Ascending aorta (tissue), 2 donors: Measurements from ENCODE around the gene HSBP1. TPM values are rescaled to one million over a fixed set of nuclear protein-coding genes. Genes with fewer than 3 reads are reported as not detected.

Source experiments
- DNase-seq, 2 donors: peaks; one replicate each; pipeline ENCODE4 v3.0.0-alpha.2; 2019; ENCODE audit warnings: low spot score in 2 of 2
- H3K27ac ChIP-seq, 2 donors: fragments of 200-600 bp; sonication (generic); one replicate each; pipeline ENCODE4 v1.5.1; 2016 to 2017; ENCODE audit warnings: mild to moderate bottlenecking in 1 of 2
- H3K27me3 ChIP-seq: fragments of 200-600 bp; sonication (generic); one replicate; pipeline ENCODE4 v1.5.1; 2017
- H3K36me3 ChIP-seq, 2 donors: fragments of 200-600 bp; sonication (generic); one replicate each; pipeline ENCODE4 v1.5.1; 2016
- H3K4me1 ChIP-seq, 2 donors: fragments of 200-600 bp; sonication (generic); one replicate each; pipeline ENCODE4 v1.5.1; 2016 to 2017; ENCODE audit warnings: mild to moderate bottlenecking in 1 of 2
- H3K4me3 ChIP-seq, 2 donors: fragments of 200-600 bp; sonication (generic); one replicate each; pipeline ENCODE4 v1.5.1; 2016 to 2017; ENCODE audit warnings: mild to moderate bottlenecking in 1 of 2
- H3K9me3 ChIP-seq, 2 donors: fragments of 200-600 bp; sonication (generic); one replicate each; pipeline ENCODE4 v1.5.1; 2016
- intact Hi-C: fragments of 100-400 bp; cut with DNase I; formaldehyde crosslinking; loops from one replicate; pipeline ENCODE4 v1.15.1; 2023
- total RNA-seq: library from RNA; depleted of rRNA; stranded (reverse); fragments of >200 nt; gene quantifications from one replicate; pipeline ENCODE4 v1.1.0, GENCODE V29; 2016
- TF ChIP-seq, protein P1 (sequence below), 3 experiments: fragments of 200-600 bp in 2 of 3; fragments of 450-650 bp in 1 of 3; sonication (generic) in 2 of 3; IDR thresholded peaks; one replicate each; pipeline ENCODE4 v1.5.1; 2016 to 2019; ENCODE audit warnings: antibody characterized with exemption in 3 of 3, mild to moderate bottlenecking in 1 of 3, moderate library complexity in 1 of 3

The HSBP1 gene
- total RNA-seq, 1 donor from 2014 or later = 13.5 TPM

DNA sequence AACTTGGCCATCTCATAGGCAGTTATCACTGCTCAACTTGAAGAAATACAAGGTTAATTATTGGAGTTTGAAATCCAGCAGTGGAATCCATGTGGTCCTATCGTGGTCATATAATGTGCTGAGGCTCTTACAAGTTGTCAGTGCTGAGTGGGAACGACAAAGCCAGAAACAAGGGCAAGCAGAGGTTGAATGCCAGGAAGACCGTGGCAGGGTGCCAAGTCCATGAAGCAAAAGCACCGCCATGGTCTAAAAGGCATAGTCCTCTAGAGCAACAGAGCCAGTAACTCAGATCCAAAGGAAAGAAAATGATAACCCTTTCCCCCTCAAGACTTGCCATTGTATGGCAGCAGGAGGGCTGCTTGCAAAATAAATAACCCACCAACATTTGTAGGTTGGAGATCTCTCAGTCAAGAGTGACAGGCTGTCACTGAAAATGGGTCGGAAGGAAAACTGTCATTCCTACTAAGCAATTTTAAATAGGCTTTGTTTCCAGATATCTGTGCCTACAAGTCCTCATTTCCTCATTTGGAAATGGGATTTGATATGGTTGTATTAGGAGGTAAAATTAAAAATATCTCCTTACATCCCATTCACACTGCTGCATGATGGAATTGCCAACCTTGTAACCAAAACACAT, 36.4 kb upstream of the HSBP1 start:
- Histone ChIP-seq H3K27me3 (no peaks in the 10 kb centered on the region), H3K36me3 (no peaks in the 10 kb centered on the region), H3K4me3 (no peak overlapping the region), H3K27ac (peak overlapping the region in 1 of 2 donors; percentile 7), H3K9me3 (no peaks in the 10 kb centered on the region), H3K4me1 (peaks cover 0 to 3% of the 10 kb centered on the region in 2 donors)
- TF ChIP-seq, protein P1, sequence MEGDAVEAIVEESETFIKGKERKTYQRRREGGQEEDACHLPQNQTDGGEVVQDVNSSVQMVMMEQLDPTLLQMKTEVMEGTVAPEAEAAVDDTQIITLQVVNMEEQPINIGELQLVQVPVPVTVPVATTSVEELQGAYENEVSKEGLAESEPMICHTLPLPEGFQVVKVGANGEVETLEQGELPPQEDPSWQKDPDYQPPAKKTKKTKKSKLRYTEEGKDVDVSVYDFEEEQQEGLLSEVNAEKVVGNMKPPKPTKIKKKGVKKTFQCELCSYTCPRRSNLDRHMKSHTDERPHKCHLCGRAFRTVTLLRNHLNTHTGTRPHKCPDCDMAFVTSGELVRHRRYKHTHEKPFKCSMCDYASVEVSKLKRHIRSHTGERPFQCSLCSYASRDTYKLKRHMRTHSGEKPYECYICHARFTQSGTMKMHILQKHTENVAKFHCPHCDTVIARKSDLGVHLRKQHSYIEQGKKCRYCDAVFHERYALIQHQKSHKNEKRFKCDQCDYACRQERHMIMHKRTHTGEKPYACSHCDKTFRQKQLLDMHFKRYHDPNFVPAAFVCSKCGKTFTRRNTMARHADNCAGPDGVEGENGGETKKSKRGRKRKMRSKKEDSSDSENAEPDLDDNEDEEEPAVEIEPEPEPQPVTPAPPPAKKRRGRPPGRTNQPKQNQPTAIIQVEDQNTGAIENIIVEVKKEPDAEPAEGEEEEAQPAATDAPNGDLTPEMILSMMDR (IDR thresholded peaks at IDR 0.05) = no peak
- DNase-seq = peak in 1 of 2 donors; percentile 69
- intact Hi-C loops = no loop called here

DNA sequence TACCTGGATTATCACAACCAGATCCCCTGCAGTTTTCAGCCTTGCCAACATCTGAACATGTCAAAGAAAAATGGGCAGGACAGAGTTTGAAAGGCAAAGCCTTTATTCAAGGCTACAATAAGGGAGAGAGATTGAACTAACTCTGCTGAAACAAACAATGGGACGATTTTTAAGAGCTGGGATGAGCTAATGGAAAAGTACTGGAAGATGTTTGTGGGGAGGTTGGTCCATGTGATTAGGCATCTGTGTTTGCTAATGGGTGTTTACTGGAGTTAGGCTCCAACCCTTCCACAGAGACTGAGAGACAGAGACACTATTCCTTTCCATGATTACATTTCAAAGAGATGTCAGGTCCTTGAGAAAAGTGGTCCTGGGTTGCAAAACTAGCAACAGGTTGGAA, 35.0 kb upstream of the HSBP1 start:
- intact Hi-C loops = no loop called here
- no peak overlapping the region for H3K27ac ChIP-seq
- peaks cover 0 to 3% of the 10 kb centered on the region in 2 donors for H3K4me1 ChIP-seq
- TF ChIP-seq, protein P1 (IDR thresholded peaks at IDR 0.05) = no peak
- H3K4me3 ChIP-seq = no peak overlapping the region
- no peak for DNase-seq
- H3K27me3 ChIP-seq = no peaks in the 10 kb centered on the region
- no peaks in the 10 kb centered on the region for H3K36me3 ChIP-seq
- no peaks in the 10 kb centered on the region for H3K9me3 ChIP-seq

DNA sequence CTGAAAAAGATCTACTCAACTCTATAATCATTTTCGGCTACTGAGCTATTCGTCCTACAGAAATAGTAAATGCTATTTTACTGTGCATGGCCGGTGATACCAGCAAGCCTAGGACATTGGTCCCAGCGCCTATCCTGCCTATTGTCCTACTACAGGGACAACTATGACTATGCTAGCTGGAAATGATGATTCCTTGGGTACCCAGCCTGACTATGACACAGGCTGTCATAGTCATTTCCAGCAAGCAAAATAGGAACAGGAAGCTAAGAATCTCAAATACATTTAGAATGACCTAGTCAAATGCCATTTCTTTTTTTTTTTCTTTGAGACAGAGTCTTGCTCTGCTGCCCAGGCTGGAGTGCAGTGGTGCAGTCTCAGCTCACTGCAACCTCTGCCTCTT, 33.7 kb upstream of the HSBP1 start:
- H3K27me3 ChIP-seq = no peaks in the 10 kb centered on the region
- no peak overlapping the region for H3K27ac ChIP-seq
- no peaks in the 10 kb centered on the region for H3K9me3 ChIP-seq
- peaks cover 0 to 6% of the 10 kb centered on the region in 2 donors for H3K4me1 ChIP-seq
- no peak for DNase-seq
- intact Hi-C loops = no loop called here
- H3K36me3 ChIP-seq = no peaks in the 10 kb centered on the region
- TF ChIP-seq, protein P1 (IDR thresholded peaks at IDR 0.05) = no peak
- no peak overlapping the region for H3K4me3 ChIP-seq

DNA sequence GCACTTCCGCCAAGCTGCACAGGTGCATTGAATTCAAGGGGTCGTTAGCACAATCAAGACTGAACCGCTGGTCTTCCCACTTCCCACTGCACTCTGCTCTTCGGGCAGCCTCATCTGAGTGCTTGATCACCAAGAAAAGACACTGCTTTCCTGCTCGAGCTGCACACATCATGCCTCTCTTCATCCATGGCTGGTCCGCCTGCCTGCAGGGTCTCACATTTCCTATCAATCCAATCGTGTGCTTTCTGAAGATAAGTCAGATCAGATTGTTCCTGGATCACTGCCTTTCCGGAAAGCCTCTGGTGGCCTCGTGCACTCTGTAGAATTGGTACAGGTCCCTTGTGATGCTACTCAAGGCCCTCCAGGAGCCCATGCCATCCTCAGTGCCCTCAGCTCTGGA, 30.8 kb upstream of the HSBP1 start:
- TF ChIP-seq, protein P1 (IDR thresholded peaks at IDR 0.05) = no peak
- Histone ChIP-seq H3K9me3 (no peaks in the 10 kb centered on the region), H3K4me1 (peaks cover 5 to 11% of the 10 kb centered on the region in 2 donors), H3K4me3 (no peak overlapping the region), H3K27ac (no peak overlapping the region), H3K36me3 (no peaks in the 10 kb centered on the region), H3K27me3 (no peaks in the 10 kb centered on the region)
- intact Hi-C loops = no loop called here
- no peak for DNase-seq

DNA sequence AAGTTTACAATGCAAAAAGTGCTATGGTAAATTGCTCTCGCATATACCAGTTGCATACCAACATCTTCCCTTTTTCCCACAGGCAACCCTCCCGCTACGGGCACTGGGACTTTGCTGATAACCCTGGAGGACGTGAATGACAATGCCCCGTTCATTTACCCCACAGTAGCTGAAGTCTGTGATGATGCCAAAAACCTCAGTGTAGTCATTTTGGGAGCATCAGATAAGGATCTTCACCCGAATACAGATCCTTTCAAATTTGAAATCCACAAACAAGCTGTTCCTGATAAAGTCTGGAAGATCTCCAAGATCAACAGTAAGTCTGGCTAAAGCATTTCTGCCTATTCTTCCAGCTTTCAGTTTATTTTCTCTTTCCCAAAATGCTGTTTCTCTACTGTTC, 27.9 kb upstream of the HSBP1 start:
- Histone ChIP-seq H3K27ac (peak overlapping the region in 1 of 2 donors; percentile 22), H3K4me3 (peak overlapping the region in 1 of 2 donors; percentile 43), H3K4me1 (peaks cover 5 to 11% of the 10 kb centered on the region in 2 donors), H3K27me3 (no peaks in the 10 kb centered on the region), H3K9me3 (no peaks in the 10 kb centered on the region), H3K36me3 (peaks cover 0 to 4% of the 10 kb centered on the region in 2 donors)
- TF ChIP-seq, protein P1 (IDR thresholded peaks at IDR 0.05) = no peak
- DNase-seq = no peak
- intact Hi-C loops = no loop called here
